Suprapubic skin (tissue), 4 donors: ENCODE data around the gene NDUFA3.

Experiments used
- EP300 ChIP-seq: sonication (generic); formaldehyde crosslinking; IDR thresholded peaks from one replicate; pipeline ENCODE4 v1.6.1; 2017; ENCODE audit warnings: antibody characterized with exemption
- POLR2A ChIP-seq, 2 donors: fragments of 450-650 bp; IDR thresholded peaks; one replicate each; pipeline ENCODE4 v1.6.1; 2017; ENCODE audit warnings: antibody characterized with exemption in 2 of 2, mild to moderate bottlenecking in 2 of 2, moderate library complexity in 2 of 2
- POLR2AphosphoS5 ChIP-seq, 3 donors: sonication (generic); formaldehyde crosslinking; IDR thresholded peaks; one replicate each; pipeline ENCODE4 v1.6.1; 2017; ENCODE audit warnings: antibody characterized with exemption in 3 of 3
- TF ChIP-seq, protein P1 (sequence below), 2 donors: fragments of 200-600 bp in 1 of 2; fragments of 450-650 bp in 1 of 2; sonication (generic) in 1 of 2; IDR thresholded peaks; one replicate each; pipeline ENCODE4 v1.5.1; 2016 to 2019; ENCODE audit warnings: antibody characterized with exemption in 2 of 2, mild to moderate bottlenecking in 1 of 2, moderate library complexity in 1 of 2

- TF ChIP-seq, protein P1, sequence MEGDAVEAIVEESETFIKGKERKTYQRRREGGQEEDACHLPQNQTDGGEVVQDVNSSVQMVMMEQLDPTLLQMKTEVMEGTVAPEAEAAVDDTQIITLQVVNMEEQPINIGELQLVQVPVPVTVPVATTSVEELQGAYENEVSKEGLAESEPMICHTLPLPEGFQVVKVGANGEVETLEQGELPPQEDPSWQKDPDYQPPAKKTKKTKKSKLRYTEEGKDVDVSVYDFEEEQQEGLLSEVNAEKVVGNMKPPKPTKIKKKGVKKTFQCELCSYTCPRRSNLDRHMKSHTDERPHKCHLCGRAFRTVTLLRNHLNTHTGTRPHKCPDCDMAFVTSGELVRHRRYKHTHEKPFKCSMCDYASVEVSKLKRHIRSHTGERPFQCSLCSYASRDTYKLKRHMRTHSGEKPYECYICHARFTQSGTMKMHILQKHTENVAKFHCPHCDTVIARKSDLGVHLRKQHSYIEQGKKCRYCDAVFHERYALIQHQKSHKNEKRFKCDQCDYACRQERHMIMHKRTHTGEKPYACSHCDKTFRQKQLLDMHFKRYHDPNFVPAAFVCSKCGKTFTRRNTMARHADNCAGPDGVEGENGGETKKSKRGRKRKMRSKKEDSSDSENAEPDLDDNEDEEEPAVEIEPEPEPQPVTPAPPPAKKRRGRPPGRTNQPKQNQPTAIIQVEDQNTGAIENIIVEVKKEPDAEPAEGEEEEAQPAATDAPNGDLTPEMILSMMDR (IDR thresholded peaks at IDR 0.05), result no peak
- TF ChIP-seq POLR2A (IDR thresholded peaks at IDR 0.05) (no peak), POLR2AphosphoS5 (IDR thresholded peaks at IDR 0.05) (no peak), EP300 (no peak)
These were observed 45.5 kb downstream of the NDUFA3 start for GRCh38 chr19:54148158-54148557.
